OCI-LY3 (cell line): ENCODE data around the gene EIF4B.

Experiments used
- EZH2phosphoT487 ChIP-seq: fragments of 200-600 bp; shearing (Covaris generic); IDR thresholded peaks from 2 replicates; pipeline ENCODE4 v1.6.1; 2018; ENCODE audit warnings: antibody characterized with exemption, mixed run types, low read depth
- TF ChIP-seq, protein P1 (sequence below): fragments of 200-600, 300-600 bp; sonication (generic); IDR thresholded peaks from 2 replicates; pipeline ENCODE4 v1.5.1; 2014; ENCODE audit warnings: antibody characterized with exemption, low read length, low read depth

DNA sequence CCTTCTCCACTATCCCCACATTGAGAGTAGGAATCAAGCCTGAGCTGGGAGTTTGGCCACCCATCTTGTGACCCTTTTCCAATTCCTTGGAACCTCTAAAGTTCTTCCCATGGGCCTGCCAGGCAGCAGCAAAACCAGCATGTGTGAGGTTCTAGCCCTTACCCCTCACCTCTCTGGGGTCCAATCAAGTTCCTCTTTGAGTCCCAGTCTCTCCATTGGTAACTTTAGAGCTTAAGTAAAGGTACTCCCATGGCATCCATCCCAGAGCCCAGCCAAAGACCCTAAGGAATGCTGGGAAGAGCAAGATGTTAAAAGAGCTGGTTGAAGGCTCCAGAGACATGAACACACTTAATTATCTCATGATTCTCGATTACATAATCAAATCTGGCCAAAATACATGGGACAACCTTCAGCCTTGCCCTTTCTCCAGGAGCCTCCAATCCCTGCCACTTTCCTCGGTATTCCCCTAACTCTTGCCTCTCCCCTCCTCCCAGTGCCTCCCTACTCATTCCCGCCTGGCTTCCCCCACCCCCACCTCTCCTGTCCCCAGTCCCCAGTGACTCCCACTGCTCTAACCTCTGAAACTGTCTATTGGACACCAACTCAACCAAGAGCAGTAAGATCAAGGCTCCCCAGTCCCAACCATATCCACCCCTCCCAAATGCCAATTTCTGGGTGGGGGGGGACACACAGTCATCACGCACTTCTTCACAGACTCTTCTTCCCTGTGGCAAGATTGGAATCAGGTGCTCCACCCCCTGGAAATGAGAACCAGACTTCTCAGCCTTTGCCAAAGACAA is 38.8 kb downstream of the EIF4B start:
- TF ChIP-seq, protein P1, sequence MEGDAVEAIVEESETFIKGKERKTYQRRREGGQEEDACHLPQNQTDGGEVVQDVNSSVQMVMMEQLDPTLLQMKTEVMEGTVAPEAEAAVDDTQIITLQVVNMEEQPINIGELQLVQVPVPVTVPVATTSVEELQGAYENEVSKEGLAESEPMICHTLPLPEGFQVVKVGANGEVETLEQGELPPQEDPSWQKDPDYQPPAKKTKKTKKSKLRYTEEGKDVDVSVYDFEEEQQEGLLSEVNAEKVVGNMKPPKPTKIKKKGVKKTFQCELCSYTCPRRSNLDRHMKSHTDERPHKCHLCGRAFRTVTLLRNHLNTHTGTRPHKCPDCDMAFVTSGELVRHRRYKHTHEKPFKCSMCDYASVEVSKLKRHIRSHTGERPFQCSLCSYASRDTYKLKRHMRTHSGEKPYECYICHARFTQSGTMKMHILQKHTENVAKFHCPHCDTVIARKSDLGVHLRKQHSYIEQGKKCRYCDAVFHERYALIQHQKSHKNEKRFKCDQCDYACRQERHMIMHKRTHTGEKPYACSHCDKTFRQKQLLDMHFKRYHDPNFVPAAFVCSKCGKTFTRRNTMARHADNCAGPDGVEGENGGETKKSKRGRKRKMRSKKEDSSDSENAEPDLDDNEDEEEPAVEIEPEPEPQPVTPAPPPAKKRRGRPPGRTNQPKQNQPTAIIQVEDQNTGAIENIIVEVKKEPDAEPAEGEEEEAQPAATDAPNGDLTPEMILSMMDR, result no peak
- TF ChIP-seq EZH2phosphoT487, result no peak
